HL-60 (cell line): ENCODE results near the gene SRPX2.

ENCODE experiments used
- DNase-seq, 2 experiments: peaks; one replicate each; pipeline ENCODE4 v3.0.0-alpha.2; 2010 to 2020; ENCODE audit warnings: low read depth in 1 of 2, low spot score in 1 of 2
- H3K27ac ChIP-seq: fragments of 250-450 bp; sonication (Bioruptor Pico); replicated peaks from 2 replicates; pipeline ENCODE4 v1.5.1; 2020; ENCODE audit warnings: mild to moderate bottlenecking, moderate library complexity
- H3K27me3 ChIP-seq: fragments of 250-450 bp; sonication (Bioruptor Pico); 2 replicates; pipeline ENCODE4 v1.5.1; 2021; ENCODE audit warnings: mild to moderate bottlenecking, moderate library complexity; ENCODE audit not compliant: insufficient read depth, poor library complexity, severe bottlenecking
- H3K4me3 ChIP-seq: replicated peaks from 2 replicates; pipeline ENCODE4 v1.5.1; 2011; ENCODE audit warnings: mild to moderate bottlenecking, control low read depth, low read length; ENCODE audit not compliant: insufficient read depth
- CTCF ChIP-seq: IDR thresholded peaks from one replicate; pipeline ENCODE4 v1.5.1; 2011; ENCODE audit warnings: low read length, control low read depth, inconsistent platforms; ENCODE audit not compliant: insufficient read depth
- GABPA ChIP-seq: IDR thresholded peaks from 2 replicates; pipeline ENCODE4 v1.6.1; 2012; ENCODE audit warnings: low read depth
- POLR2AphosphoS5 ChIP-seq: IDR thresholded peaks from 2 replicates; pipeline ENCODE4 v1.6.1; 2012; ENCODE audit warnings: low read depth
- REST ChIP-seq: IDR thresholded peaks from 2 replicates; pipeline ENCODE4 v1.6.1; 2012; ENCODE audit warnings: low read depth; ENCODE audit not compliant: insufficient replicate concordance
- SPI1 ChIP-seq: IDR thresholded peaks from 2 replicates; pipeline ENCODE4 v1.6.1; 2012; ENCODE audit warnings: low read depth, mild to moderate bottlenecking, borderline replicate concordance

Gene SRPX2

GRCh38 chrX:100674705-100675104, 30.7 kb downstream of the SRPX2 start:
- Histone ChIP-seq H3K27me3 (no peaks in the 10 kb centered on the region), H3K27ac (no peak overlapping the region), H3K4me3 (no peak overlapping the region)
- DNase-seq = no peak
- TF ChIP-seq SPI1 (peak; percentile 59; the same call in 1 of the 2 replicates), POLR2AphosphoS5 (no peak), GABPA (no peak)

GRCh38 chrX:100677611-100678181, 33.7 kb downstream of the SRPX2 start:
- H3K4me3 ChIP-seq = no peak overlapping the region
- no peak for TF ChIP-seq CTCF
- no peak for TF ChIP-seq SPI1
- TF ChIP-seq POLR2AphosphoS5 = no peak
- TF ChIP-seq GABPA = no peak
- TF ChIP-seq REST = no peak
- H3K27ac ChIP-seq = no peak overlapping the region
- H3K27me3 ChIP-seq = no peaks in the 10 kb centered on the region
- no peak for DNase-seq

DNA sequence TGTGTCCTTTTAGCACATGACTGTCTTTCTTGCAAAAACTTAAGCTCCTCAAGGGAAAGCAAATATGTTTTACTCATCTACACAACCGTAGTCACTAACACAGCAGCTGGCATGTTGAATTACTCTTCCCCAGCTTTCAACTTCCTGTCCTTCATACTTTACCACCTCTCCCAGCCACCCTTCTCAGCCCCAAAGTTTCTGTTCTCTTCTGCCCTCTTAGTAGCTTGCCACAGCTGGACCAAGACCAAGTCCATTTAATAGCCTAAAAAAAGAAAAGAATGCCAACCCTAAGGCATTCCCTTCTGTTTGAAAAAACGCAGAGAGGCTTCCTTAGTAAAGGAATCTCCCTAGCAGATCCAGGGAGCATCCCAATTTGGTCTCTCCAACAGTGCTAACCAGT, 36.8 kb downstream of the SRPX2 start:
- no peaks in the 10 kb centered on the region for H3K27me3 ChIP-seq
- H3K27ac ChIP-seq = no peak overlapping the region
- H3K4me3 ChIP-seq = no peak overlapping the region
- TF ChIP-seq CTCF (no peak), POLR2AphosphoS5 (no peak), GABPA (no peak), SPI1 (no peak), REST (no peak)
- DNase-seq = no peak

GRCh38 chrX:100681599-100681998, 37.6 kb downstream of the SRPX2 start:
- DNase-seq = no peak
- Histone ChIP-seq H3K27me3 (no peaks in the 10 kb centered on the region), H3K4me3 (no peak overlapping the region), H3K27ac (no peak overlapping the region)
- TF ChIP-seq SPI1 (no peak), GABPA (no peak), POLR2AphosphoS5 (no peak)

DNA sequence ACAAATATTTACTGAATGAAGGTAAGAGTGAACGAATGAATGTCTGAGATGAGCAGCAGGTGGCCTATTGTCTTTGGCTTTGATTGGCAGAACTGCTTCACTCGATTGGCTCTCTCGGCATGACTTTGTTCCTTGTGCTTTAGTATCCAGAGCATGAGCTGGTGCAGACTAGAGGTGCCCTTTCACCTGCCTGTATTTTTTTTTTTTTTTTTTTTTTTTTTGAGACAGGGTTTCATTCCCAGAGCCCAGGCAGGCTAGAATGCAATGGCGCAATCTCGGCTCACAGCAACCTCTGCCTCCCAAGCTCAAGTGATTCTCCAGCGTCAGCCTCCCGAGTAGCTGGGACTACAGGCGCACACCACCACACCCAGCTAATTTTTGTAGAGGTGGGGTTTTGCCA, 38.9 kb downstream of the SRPX2 start:
- Histone ChIP-seq H3K27me3 (no peaks in the 10 kb centered on the region), H3K27ac (no peak overlapping the region), H3K4me3 (no peak overlapping the region)
- DNase-seq = no peak
- TF ChIP-seq REST (no peak), GABPA (no peak), SPI1 (no peak), POLR2AphosphoS5 (no peak), CTCF (no peak)
